HL-60 (cell line): Measurements from ENCODE around the gene ABCE1.

ENCODE experiments used
- DNase-seq, 2 experiments: peaks; one replicate each; pipeline ENCODE4 v3.0.0-alpha.2; 2010 to 2020; ENCODE audit warnings: low read depth in 1 of 2, low spot score in 1 of 2
- H3K27ac ChIP-seq: fragments of 250-450 bp; sonication (Bioruptor Pico); replicated peaks from 2 replicates; pipeline ENCODE4 v1.5.1; 2020; ENCODE audit warnings: mild to moderate bottlenecking, moderate library complexity
- H3K27me3 ChIP-seq: fragments of 250-450 bp; sonication (Bioruptor Pico); 2 replicates; pipeline ENCODE4 v1.5.1; 2021; ENCODE audit warnings: mild to moderate bottlenecking, moderate library complexity; ENCODE audit not compliant: insufficient read depth, poor library complexity, severe bottlenecking
- H3K4me3 ChIP-seq: replicated peaks from 2 replicates; pipeline ENCODE4 v1.5.1; 2011; ENCODE audit warnings: mild to moderate bottlenecking, control low read depth, low read length; ENCODE audit not compliant: insufficient read depth
- GABPA ChIP-seq: IDR thresholded peaks from 2 replicates; pipeline ENCODE4 v1.6.1; 2012; ENCODE audit warnings: low read depth
- POLR2AphosphoS5 ChIP-seq: IDR thresholded peaks from 2 replicates; pipeline ENCODE4 v1.6.1; 2012; ENCODE audit warnings: low read depth
- SPI1 ChIP-seq: IDR thresholded peaks from 2 replicates; pipeline ENCODE4 v1.6.1; 2012; ENCODE audit warnings: low read depth, mild to moderate bottlenecking, borderline replicate concordance
- TF ChIP-seq, protein P1 (sequence below): IDR thresholded peaks from 2 replicates; pipeline ENCODE4 v1.6.1; 2012; ENCODE audit warnings: low read depth; ENCODE audit not compliant: insufficient replicate concordance
- TF ChIP-seq, protein P2 (sequence below): IDR thresholded peaks from one replicate; pipeline ENCODE4 v1.5.1; 2011; ENCODE audit warnings: low read length, control low read depth, inconsistent platforms; ENCODE audit not compliant: insufficient read depth

ABCE1 gene

DNA sequence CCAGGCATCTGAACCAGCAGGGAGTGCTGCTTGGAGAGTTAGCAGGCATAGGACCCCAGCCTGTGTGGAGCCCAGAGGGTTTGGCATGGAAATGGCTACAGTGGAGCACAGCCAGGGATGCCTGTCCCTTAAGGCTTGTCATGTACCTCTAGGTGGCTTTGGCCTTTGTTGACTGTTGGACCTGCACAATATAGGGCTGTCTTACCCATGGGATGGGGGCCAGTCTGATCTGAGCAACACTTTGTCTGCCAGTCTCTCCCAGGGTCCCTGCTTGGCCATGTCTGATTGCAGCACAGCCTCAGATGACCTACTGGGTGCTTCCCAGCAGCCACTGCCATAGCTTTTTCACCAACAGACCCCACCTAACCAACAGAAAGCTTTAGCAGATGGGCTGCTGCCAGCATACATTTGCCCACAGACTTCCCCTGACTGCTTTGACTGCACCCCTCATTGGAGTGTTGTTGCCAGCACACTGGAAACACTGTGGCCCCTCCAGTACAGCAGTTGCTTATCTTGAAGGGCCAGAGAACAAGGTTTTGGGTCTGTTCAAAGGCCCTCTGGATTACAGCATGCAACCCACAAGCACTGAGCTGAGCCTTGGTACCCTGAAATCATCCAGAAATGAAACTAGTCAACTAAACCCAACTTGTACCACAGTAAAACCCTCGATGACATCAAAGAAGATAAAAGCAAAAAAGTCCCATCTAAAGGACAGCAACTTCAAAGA, 22.2 kb upstream of the ABCE1 start:
- TF ChIP-seq, protein P1, sequence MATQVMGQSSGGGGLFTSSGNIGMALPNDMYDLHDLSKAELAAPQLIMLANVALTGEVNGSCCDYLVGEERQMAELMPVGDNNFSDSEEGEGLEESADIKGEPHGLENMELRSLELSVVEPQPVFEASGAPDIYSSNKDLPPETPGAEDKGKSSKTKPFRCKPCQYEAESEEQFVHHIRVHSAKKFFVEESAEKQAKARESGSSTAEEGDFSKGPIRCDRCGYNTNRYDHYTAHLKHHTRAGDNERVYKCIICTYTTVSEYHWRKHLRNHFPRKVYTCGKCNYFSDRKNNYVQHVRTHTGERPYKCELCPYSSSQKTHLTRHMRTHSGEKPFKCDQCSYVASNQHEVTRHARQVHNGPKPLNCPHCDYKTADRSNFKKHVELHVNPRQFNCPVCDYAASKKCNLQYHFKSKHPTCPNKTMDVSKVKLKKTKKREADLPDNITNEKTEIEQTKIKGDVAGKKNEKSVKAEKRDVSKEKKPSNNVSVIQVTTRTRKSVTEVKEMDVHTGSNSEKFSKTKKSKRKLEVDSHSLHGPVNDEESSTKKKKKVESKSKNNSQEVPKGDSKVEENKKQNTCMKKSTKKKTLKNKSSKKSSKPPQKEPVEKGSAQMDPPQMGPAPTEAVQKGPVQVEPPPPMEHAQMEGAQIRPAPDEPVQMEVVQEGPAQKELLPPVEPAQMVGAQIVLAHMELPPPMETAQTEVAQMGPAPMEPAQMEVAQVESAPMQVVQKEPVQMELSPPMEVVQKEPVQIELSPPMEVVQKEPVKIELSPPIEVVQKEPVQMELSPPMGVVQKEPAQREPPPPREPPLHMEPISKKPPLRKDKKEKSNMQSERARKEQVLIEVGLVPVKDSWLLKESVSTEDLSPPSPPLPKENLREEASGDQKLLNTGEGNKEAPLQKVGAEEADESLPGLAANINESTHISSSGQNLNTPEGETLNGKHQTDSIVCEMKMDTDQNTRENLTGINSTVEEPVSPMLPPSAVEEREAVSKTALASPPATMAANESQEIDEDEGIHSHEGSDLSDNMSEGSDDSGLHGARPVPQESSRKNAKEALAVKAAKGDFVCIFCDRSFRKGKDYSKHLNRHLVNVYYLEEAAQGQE: no peak
- TF ChIP-seq SPI1 (no peak), POLR2AphosphoS5 (no peak), GABPA (no peak)
- TF ChIP-seq, protein P2, sequence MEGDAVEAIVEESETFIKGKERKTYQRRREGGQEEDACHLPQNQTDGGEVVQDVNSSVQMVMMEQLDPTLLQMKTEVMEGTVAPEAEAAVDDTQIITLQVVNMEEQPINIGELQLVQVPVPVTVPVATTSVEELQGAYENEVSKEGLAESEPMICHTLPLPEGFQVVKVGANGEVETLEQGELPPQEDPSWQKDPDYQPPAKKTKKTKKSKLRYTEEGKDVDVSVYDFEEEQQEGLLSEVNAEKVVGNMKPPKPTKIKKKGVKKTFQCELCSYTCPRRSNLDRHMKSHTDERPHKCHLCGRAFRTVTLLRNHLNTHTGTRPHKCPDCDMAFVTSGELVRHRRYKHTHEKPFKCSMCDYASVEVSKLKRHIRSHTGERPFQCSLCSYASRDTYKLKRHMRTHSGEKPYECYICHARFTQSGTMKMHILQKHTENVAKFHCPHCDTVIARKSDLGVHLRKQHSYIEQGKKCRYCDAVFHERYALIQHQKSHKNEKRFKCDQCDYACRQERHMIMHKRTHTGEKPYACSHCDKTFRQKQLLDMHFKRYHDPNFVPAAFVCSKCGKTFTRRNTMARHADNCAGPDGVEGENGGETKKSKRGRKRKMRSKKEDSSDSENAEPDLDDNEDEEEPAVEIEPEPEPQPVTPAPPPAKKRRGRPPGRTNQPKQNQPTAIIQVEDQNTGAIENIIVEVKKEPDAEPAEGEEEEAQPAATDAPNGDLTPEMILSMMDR: no peak
- Histone ChIP-seq H3K4me3 (no peak overlapping the region), H3K27me3 (no peaks in the 10 kb centered on the region), H3K27ac (no peak overlapping the region)
- DNase-seq: no peak

DNA sequence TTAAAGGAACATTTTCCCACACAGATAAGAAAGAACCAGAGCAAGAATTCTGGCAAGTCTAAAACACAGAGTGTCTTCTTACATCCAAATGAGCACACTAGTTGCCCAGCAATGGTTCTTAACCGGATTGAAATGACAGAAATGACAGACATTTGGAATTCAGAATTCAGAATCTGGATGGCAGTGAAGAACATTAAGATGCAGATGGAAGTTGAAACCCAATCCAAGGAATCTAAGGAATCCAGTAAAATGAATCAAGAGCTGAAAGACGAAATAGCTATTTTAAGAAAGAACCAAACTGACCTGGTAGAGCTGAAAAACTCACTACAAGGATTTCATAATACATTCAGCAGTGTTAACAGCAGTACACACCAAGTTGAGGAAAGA, 21.6 kb upstream of the ABCE1 start:
- no peak overlapping the region for H3K27ac ChIP-seq
- DNase-seq: no peak
- H3K27me3 ChIP-seq: no peaks in the 10 kb centered on the region
- TF ChIP-seq POLR2AphosphoS5 (no peak), SPI1 (no peak), GABPA (no peak)
- TF ChIP-seq, protein P1: no peak
- TF ChIP-seq, protein P2: no peak
- H3K4me3 ChIP-seq: no peak overlapping the region

DNA sequence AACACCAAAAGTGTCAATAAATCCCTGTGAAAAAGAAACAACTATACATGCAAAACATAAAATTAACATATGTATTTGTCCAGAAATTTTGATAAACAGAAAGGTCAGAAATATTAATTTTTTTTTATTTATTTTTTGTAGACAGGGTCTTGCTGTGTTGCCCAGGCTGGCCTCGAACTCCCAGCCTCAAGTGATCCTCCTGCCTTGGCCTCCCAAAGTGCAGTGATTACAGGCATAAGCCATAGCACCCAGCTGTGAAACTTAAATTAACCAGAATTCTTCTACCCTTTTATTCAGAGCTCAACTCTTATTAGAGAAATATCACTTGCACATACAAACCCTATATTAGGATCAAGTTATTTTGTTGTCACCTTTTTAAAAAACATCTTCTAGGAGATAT, 16.4 kb upstream of the ABCE1 start:
- TF ChIP-seq, protein P1: no peak
- no peak for TF ChIP-seq GABPA
- no peak for TF ChIP-seq POLR2AphosphoS5
- TF ChIP-seq SPI1: no peak
- TF ChIP-seq, protein P2: no peak
- Histone ChIP-seq H3K27ac (no peak overlapping the region), H3K4me3 (no peak overlapping the region), H3K27me3 (no peaks in the 10 kb centered on the region)
- no peak for DNase-seq
